HG02571 (cell line): ENCODE results near the gene PLXNA4.

Experiments
- ATAC-seq: cut with Tn5 transposase; IDR thresholded peaks from one replicate; pipeline ENCODE4 v1.9.1; 2021; ENCODE audit warnings: mild to moderate bottlenecking, moderate library complexity; ENCODE audit not compliant: unreplicated experiment

PLXNA4 gene

GRCh38 chr7:132328047-132328620 is 248.1 kb downstream of the PLXNA4 start:
- no peak for ATAC-seq

GRCh38 chr7:132326878-132327589 is 249.2 kb downstream of the PLXNA4 start:
- ATAC-seq: no peak

- ATAC-seq: no peak
Measured at GRCh38 chr7:132322970-132323369, 253.3 kb downstream of the PLXNA4 start.

- no peak for ATAC-seq
Measured at GRCh38 chr7:132321387-132321786, 254.9 kb downstream of the PLXNA4 start.

- ATAC-seq: no peak
Measured at GRCh38 chr7:132319481-132319880, 256.8 kb downstream of the PLXNA4 start.

GRCh38 chr7:132318352-132319318 is 257.6 kb downstream of the PLXNA4 start:
- no peak for ATAC-seq

- ATAC-seq: no peak
Measured at GRCh38 chr7:132317701-132318351, 258.4 kb downstream of the PLXNA4 start.

GRCh38 chr7:132312531-132313055 is 263.7 kb downstream of the PLXNA4 start:
- ATAC-seq: no peak

GRCh38 chr7:132311733-132312132 is 264.5 kb downstream of the PLXNA4 start:
- no peak for ATAC-seq

GRCh38 chr7:132309102-132309805 is 267.0 kb downstream of the PLXNA4 start:
- ATAC-seq: no peak

- no peak for ATAC-seq
Measured at GRCh38 chr7:132307465-132307864, 268.8 kb downstream of the PLXNA4 start.

- no peak for ATAC-seq
Measured at GRCh38 chr7:132300599-132301277, 275.5 kb downstream of the PLXNA4 start.

GRCh38 chr7:132298790-132299189 is 277.5 kb downstream of the PLXNA4 start:
- no peak for ATAC-seq

GRCh38 chr7:132296820-132297219 is 279.4 kb downstream of the PLXNA4 start:
- ATAC-seq: no peak

- ATAC-seq: no peak
Measured at GRCh38 chr7:132295175-132295574, 281.1 kb downstream of the PLXNA4 start.

- no peak for ATAC-seq
Measured at GRCh38 chr7:132292803-132293202, 283.5 kb downstream of the PLXNA4 start.

- ATAC-seq: no peak
Measured at GRCh38 chr7:132291481-132291880, 284.8 kb downstream of the PLXNA4 start.

- ATAC-seq: no peak
Measured at GRCh38 chr7:132290021-132290420, 286.2 kb downstream of the PLXNA4 start.

- no peak for ATAC-seq
Measured at GRCh38 chr7:132286836-132287235, 289.4 kb downstream of the PLXNA4 start.

GRCh38 chr7:132280335-132280734 is 295.9 kb downstream of the PLXNA4 start:
- no peak for ATAC-seq
